K562 (cell line): Measurements from ENCODE around the gene ZMIZ1. TPM values are rescaled to one million over a fixed set of nuclear protein-coding genes. Genes with fewer than 3 reads are reported as not detected.

Experiments used
- ARID3B ChIP-seq: fragments of 250-450 bp; sonication (Bioruptor Pico); IDR thresholded peaks from 2 replicates; pipeline ENCODE4 v1.4.0; 2020; ENCODE audit warnings: borderline replicate concordance
- BCOR ChIP-seq: fragments of 450-650 bp; IDR thresholded peaks from 2 replicates; pipeline ENCODE4 v1.6.1; 2016
- CBFA2T2 ChIP-seq: fragments of 450-650 bp; conservative IDR thresholded peaks from 2 replicates; pipeline ENCODE4 v1.6.1; 2017; ENCODE audit warnings: mild to moderate bottlenecking
- ETV5 ChIP-seq: sonication (generic); formaldehyde crosslinking; IDR thresholded peaks from 2 replicates; pipeline ENCODE4 v1.4.0; 2020; ENCODE audit warnings: low read depth, mild to moderate bottlenecking, missing genetic modification reagents
- NCOA1 ChIP-seq: fragments of 450-650 bp; IDR thresholded peaks from 2 replicates; pipeline ENCODE4 v1.6.1; 2016; ENCODE audit warnings: low read depth
- NEUROD1 ChIP-seq: fragments of 150-350 bp; IDR thresholded peaks from 2 replicates; pipeline ENCODE4 v1.6.1; 2014; ENCODE audit warnings: borderline replicate concordance, low read length, low read depth; ENCODE audit not compliant: partially characterized antibody
- TCF3 ChIP-seq: sonication (generic); formaldehyde crosslinking; IDR thresholded peaks from 2 replicates; pipeline ENCODE4 v1.4.0; 2020; ENCODE audit warnings: mild to moderate bottlenecking, missing genetic modification reagents
- ZNF609 ChIP-seq: sonication (generic); formaldehyde crosslinking; IDR thresholded peaks from 2 replicates; pipeline ENCODE4 v1.8.1; 2023; ENCODE audit warnings: missing genetic modification reagents, mild to moderate bottlenecking, borderline replicate concordance
- polyA plus RNA-seq, 8 experiments: library from polyadenylated mRNA; depleted of rRNA in 4 of 8; stranded (reverse) in 5 of 8; unstranded in 3 of 8; fragments of >200 nt; fragmentation: Nextera tagmentation in 2 of 8; fragmentation: Illumina TruSeq in 1 of 8; extraction: Ambion mirVana in 2 of 8; extraction: Trizol in 1 of 8; gene quantifications; 2 replicates each; pipeline versions ENCODE4 v1.2.1 to v1.2.3, GENCODE V29; 2011 to 2014; ENCODE audit warnings: inconsistent platforms in 1 of 8, missing spikeins in 1 of 8
- total RNA-seq, 7 experiments: library from RNA; depleted of rRNA in 6 of 7; stranded (reverse); fragments of >200 nt in 6 of 7; fragmentation: Illumina TruSeq in 2 of 7; extraction: Trizol in 2 of 7; gene quantifications; 2 replicates each; pipeline versions ENCODE4 v1.2.1 to v1.2.3, GENCODE V29; 2011 to 2021; ENCODE audit warnings: low replicate concordance in 1 of 7

The ZMIZ1 gene
- total and polyA plus RNA-seq, 9 of the 15 experiments (the other 6 are each of a cell fraction or from before 2014, with no cell fraction given) = 1.0 to 37.3 (median 4.3) TPM

- TF ChIP-seq TCF3 (CRISPR knock-in tag) (peak; percentile 96), NCOA1 (peak; percentile 88; the same call in 1 of the 2 replicates), ZNF609 (peak; percentile 41; the same call in 1 of the 2 replicates), ARID3B (CRISPR knock-in tag) (no peak), CBFA2T2 (peak; percentile 96), BCOR (peak; percentile 57; the same call in 1 of the 2 replicates), NEUROD1 (peak; percentile 49), ETV5 (CRISPR knock-in tag) (no peak)
Measured at GRCh38 chr10:79020015-79020491, 48.7 kb upstream of the ZMIZ1 start (continued).
